ENCODE results near the gene ARL10. TPM values are rescaled to one million over a fixed set of nuclear protein-coding genes. Genes with fewer than 3 reads are reported as not detected.
"Not testable (repeated sequence)": the region's sequence is repeated elsewhere in the genome, so short reads cannot be mapped to it uniquely, and the experiment has no call there.

Gene ARL10
- total RNA-seq, 1 donor from 2014 or later, result 9.4 TPM

DNA sequence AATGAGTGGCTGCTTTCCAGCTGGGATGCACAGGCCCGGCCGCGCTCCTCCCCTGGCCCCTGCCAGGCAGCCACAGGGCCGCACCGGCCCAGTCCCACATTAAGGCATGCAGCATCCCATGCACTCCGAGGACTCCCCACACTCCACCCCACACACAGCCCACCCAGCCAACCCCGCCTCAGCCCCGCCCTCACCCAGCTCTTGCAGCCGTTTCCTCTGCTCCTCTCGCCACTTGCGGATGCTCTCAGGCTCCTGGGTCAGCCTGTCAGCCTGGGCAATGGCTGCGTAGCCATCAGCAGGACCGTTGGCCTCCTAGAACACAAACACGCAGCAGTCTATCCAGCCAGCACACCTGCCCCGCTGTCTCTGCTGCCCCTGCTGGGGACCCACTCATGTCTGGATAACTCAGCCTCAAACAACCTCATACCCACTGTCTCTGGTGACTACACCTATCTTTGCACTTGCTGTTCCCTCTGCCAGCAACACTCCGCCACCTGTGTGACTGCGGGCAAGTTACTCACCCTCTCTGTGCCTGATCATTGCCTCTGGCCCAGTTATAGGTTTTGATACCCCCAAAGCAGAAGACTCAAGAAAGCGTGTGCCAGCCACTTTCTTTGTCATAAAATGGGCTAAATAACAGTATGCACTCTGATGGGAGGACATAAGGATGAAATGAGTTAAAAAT lies 32.6 kb downstream of the ARL10 start:
- Histone ChIP-seq H3K27ac (ENCODE audit: low read depth, low read length) (no peak overlapping the region), H3K4me3 (ENCODE audit: low read length in 3 of 3) (no peak overlapping the region), H3K36me3 (ENCODE audit: control insufficient read depth in 3 of 3, insufficient read depth in 3 of 3, low read length in 3 of 3) (peaks cover 24 to 36% (median 33%) of the 10 kb centered on the region in 3 donors), H3K9me3 (ENCODE audit: control insufficient read depth in 3 of 3, low read length in 3 of 3) (no peaks in the 10 kb centered on the region), H3K27me3 (ENCODE audit: control insufficient read depth in 3 of 3, insufficient read depth in 3 of 3, low read length in 3 of 3) (no peaks in the 10 kb centered on the region), H3K4me1 (ENCODE audit: control insufficient read depth in 3 of 3, insufficient read depth in 3 of 3, low read length in 3 of 3) (peaks cover 2 to 12% (median 2%) of the 10 kb centered on the region in 3 donors), H3K9ac (ENCODE audit: low read depth in 1 of 3, low read length in 3 of 3) (no peak overlapping the region)

- Histone ChIP-seq H3K4me3 (ENCODE audit: low read length in 3 of 3) (no peak overlapping the region), H3K27me3 (ENCODE audit: control insufficient read depth in 3 of 3, insufficient read depth in 3 of 3, low read length in 3 of 3) (no peaks in the 10 kb centered on the region), H3K9ac (ENCODE audit: low read depth in 1 of 3, low read length in 3 of 3) (no peak overlapping the region), H3K9me3 (ENCODE audit: control insufficient read depth in 3 of 3, low read length in 3 of 3) (no peaks in the 10 kb centered on the region), H3K27ac (ENCODE audit: low read depth, low read length) (no peak overlapping the region), H3K36me3 (ENCODE audit: control insufficient read depth in 3 of 3, insufficient read depth in 3 of 3, low read length in 3 of 3) (peaks cover 11 to 24% (median 23%) of the 10 kb centered on the region in 3 donors), H3K4me1 (ENCODE audit: control insufficient read depth in 3 of 3, insufficient read depth in 3 of 3, low read length in 3 of 3) (peaks cover 2 to 12% (median 4%) of the 10 kb centered on the region in 3 donors)
Measured at GRCh38 chr5:176400382-176401156, 35.3 kb downstream of the ARL10 start.

DNA sequence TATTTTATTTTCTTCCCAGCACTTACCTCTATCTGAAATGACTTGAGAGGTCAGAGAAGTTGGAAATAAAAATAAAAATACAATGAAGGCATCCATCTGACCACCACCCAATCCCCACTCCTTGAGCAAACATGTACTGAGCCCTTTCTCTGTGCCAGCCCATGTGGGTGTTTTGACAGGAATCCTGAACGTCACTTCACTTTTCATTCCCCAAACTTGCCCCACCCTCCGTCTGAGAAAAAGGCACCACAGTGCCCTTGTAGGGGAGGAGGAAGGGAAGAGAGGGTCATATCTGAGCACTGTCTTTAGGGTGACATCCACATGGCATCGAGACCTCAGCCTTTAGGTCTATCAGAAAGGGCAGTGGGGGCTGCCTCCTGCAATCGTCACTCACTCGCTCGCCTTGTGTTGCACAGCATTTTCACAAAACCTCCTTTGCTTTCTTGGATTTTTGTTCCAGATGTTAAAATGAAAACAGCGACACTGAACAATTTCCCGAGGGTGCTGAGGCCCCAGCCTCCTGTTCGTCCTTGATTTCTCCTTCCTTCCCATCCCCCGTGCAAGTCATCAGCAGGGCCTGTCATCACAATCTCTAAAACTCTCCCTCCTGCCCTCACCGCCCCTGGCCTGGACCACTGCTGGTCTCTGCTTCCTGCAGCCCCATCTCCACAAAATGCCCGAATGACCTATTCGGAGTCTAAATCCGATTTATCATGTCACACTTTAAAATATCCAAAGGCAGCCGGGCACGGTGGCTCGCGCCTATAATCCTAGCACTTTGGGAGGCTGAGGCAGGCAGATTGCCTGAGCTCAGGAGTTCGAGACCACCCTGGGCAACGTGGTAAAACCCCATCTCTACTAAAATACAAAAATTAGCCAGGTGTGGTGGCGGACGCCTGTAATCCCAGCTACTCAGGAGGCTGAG lies 36.3 kb downstream of the ARL10 start:
- no peaks in the 10 kb centered on the region for H3K9me3 ChIP-seq (ENCODE audit: control insufficient read depth in 3 of 3, low read length in 3 of 3)
- no peak overlapping the region for H3K9ac ChIP-seq (ENCODE audit: low read depth in 1 of 3, low read length in 3 of 3)
- no peak overlapping the region for H3K4me3 ChIP-seq (ENCODE audit: low read length in 3 of 3)
- H3K27ac ChIP-seq (ENCODE audit: low read depth, low read length), result no peak overlapping the region
- peaks cover 12 to 27% (median 23%) of the 10 kb centered on the region in 3 donors for H3K36me3 ChIP-seq (ENCODE audit: control insufficient read depth in 3 of 3, insufficient read depth in 3 of 3, low read length in 3 of 3)
- no peaks in the 10 kb centered on the region for H3K27me3 ChIP-seq (ENCODE audit: control insufficient read depth in 3 of 3, insufficient read depth in 3 of 3, low read length in 3 of 3)
- peaks cover 4 to 7% (median 6%) of the 10 kb centered on the region in 3 donors for H3K4me1 ChIP-seq (ENCODE audit: control insufficient read depth in 3 of 3, insufficient read depth in 3 of 3, low read length in 3 of 3)

DNA sequence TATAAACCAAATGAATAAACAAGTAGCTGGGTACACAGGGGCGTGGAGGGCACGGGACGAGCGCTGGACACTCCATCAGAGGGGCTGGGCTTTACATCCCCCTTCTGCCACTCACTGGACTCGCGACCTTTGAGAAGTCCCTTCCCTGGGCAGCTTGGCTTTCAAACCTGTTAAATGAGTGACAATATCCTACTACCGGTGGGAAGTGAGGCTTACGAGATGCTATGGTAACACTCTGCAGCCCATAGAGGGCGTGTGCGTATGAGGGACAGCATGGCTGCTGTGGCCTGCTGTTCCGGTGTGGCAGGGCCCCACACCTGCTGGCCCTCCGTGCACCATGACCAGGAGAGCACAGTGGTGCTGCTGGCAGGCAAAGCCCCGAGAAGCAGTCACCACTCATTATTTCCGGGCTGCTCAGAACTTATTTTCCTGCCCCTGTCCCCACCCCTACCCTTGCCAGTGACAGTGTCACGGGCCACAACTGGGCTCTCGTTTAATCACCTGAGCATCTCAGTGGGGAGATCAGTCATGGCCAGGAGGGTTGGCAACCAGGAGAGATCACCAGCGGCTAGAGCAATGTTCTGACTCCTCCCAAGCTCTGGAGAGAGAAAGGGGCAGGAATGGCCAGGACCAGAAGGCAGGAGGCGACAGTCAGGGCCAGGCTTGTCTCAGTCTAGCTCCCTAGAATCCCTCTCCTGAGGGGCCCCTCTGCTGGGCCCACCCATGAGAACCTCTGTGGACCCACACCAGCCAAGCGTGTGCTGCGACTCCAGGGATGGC lies 40.6 kb downstream of the ARL10 start:
- peaks cover 9 to 20% (median 11%) of the 10 kb centered on the region in 3 donors for H3K4me1 ChIP-seq (ENCODE audit: control insufficient read depth in 3 of 3, insufficient read depth in 3 of 3, low read length in 3 of 3)
- H3K27me3 ChIP-seq (ENCODE audit: control insufficient read depth in 3 of 3, insufficient read depth in 3 of 3, low read length in 3 of 3), result no peaks in the 10 kb centered on the region
- H3K36me3 ChIP-seq (ENCODE audit: control insufficient read depth in 3 of 3, insufficient read depth in 3 of 3, low read length in 3 of 3), result peaks cover 27 to 36% (median 34%) of the 10 kb centered on the region in 3 donors
- H3K4me3 ChIP-seq (ENCODE audit: low read length in 3 of 3), result no peak overlapping the region
- H3K27ac ChIP-seq (ENCODE audit: low read depth, low read length), result no peak overlapping the region
- H3K9me3 ChIP-seq (ENCODE audit: control insufficient read depth in 3 of 3, low read length in 3 of 3), result no peaks in the 10 kb centered on the region
- no peak overlapping the region for H3K9ac ChIP-seq (ENCODE audit: low read depth in 1 of 3, low read length in 3 of 3)

- H3K27me3 ChIP-seq (ENCODE audit: control insufficient read depth in 3 of 3, insufficient read depth in 3 of 3, low read length in 3 of 3), result no peaks in the 10 kb centered on the region
- no peaks in the 10 kb centered on the region for H3K9me3 ChIP-seq (ENCODE audit: control insufficient read depth in 3 of 3, low read length in 3 of 3)
- peaks cover 14 to 27% (median 18%) of the 10 kb centered on the region in 3 donors for H3K4me1 ChIP-seq (ENCODE audit: control insufficient read depth in 3 of 3, insufficient read depth in 3 of 3, low read length in 3 of 3)
- peak overlapping the region in 1 of 3 donors; percentile 8 for H3K9ac ChIP-seq (ENCODE audit: low read depth in 1 of 3, low read length in 3 of 3)
- no peak overlapping the region for H3K27ac ChIP-seq (ENCODE audit: low read depth, low read length)
- peaks cover 27 to 36% (median 34%) of the 10 kb centered on the region in 3 donors for H3K36me3 ChIP-seq (ENCODE audit: control insufficient read depth in 3 of 3, insufficient read depth in 3 of 3, low read length in 3 of 3)
- no peak overlapping the region for H3K4me3 ChIP-seq (ENCODE audit: low read length in 3 of 3)
Measured at GRCh38 chr5:176406436-176407052, 41.3 kb downstream of the ARL10 start.

DNA sequence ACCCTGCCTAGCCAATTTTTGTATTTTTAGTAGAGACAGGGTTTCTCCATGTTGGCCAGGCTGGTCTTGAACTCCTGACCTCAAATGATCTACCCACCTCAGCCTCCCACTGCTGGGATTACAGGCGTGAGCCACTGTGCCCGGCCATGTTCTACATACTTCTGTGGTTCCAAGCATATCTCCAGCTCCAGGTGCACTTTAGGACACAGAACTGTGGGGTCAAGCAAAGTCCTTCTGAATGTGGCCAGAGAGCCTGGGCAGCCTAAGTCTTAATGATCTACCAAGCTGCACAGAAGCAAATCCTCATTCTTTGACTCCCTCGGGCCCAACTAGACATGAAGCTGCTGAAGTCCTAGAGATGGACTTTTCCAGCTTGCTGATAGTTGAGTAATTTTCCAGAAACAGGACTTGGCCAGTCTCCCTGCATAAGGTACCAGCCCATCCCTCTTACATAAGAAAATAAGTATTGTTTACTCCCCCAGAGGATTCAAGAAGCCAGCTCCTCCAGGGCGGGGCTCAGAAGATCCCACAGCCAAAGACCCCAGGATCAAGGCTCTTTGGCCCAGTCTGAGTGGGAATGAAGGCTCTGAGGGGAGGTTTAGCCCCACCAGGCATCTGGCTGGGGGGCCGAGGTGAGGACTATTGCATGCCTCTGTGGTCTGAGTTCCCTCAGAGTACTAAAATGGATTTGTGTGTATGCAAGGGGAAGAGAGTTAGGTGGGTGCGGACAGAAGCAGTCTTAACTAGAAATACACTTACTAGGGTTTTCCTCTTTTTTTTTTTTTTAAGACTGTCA lies 42.4 kb downstream of the ARL10 start:
- Histone ChIP-seq H3K27ac (ENCODE audit: low read depth, low read length) (peak overlapping the region; percentile 41), H3K9ac (ENCODE audit: low read depth in 1 of 3, low read length in 3 of 3) (peak overlapping the region in 1 of 3 donors; percentile 60), H3K9me3 (ENCODE audit: control insufficient read depth in 3 of 3, low read length in 3 of 3) (no peaks in the 10 kb centered on the region), H3K4me3 (ENCODE audit: low read length in 3 of 3) (no peak overlapping the region), H3K36me3 (ENCODE audit: control insufficient read depth in 3 of 3, insufficient read depth in 3 of 3, low read length in 3 of 3) (peaks cover 31 to 36% (median 36%) of the 10 kb centered on the region in 3 donors), H3K27me3 (ENCODE audit: control insufficient read depth in 3 of 3, insufficient read depth in 3 of 3, low read length in 3 of 3) (no peaks in the 10 kb centered on the region), H3K4me1 (ENCODE audit: control insufficient read depth in 3 of 3, insufficient read depth in 3 of 3, low read length in 3 of 3) (peaks cover 21 to 34% (median 27%) of the 10 kb centered on the region in 3 donors)

DNA sequence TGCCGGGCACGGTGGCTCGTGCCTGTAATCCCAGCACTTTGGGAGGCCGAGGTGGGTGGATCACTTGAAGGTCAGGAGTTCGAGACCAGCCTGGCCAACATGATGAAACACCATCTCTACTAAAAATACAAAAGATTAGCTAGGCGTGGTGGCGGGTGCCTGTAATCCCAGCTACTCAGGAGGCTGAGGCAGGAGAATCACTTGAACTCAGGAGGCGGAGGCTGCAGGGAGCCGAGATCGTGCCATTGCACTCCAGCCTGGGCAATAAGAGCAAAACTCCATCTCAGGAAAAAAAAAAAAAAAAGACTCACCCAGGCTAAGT lies 42.9 kb downstream of the ARL10 start:
- not testable (repeated sequence) for H3K27me3 ChIP-seq (ENCODE audit: control insufficient read depth in 3 of 3, insufficient read depth in 3 of 3, low read length in 3 of 3); H3K27ac ChIP-seq (ENCODE audit: low read depth, low read length); H3K4me3 ChIP-seq (ENCODE audit: low read length in 3 of 3); H3K9me3 ChIP-seq (ENCODE audit: control insufficient read depth in 3 of 3, low read length in 3 of 3)
- Histone ChIP-seq H3K4me1 (ENCODE audit: control insufficient read depth in 3 of 3, insufficient read depth in 3 of 3, low read length in 3 of 3) (peaks cover 26 to 38% (median 32%) of the 10 kb centered on the region in 3 donors), H3K36me3 (ENCODE audit: control insufficient read depth in 3 of 3, insufficient read depth in 3 of 3, low read length in 3 of 3) (peaks cover 31 to 36% (median 36%) of the 10 kb centered on the region in 3 donors), H3K9ac (ENCODE audit: low read depth in 1 of 3, low read length in 3 of 3) (peak overlapping the region in 1 of 3 donors; percentile 60)

- H3K4me3 ChIP-seq (ENCODE audit: low read length in 3 of 3), result no peak overlapping the region
- H3K4me1 ChIP-seq (ENCODE audit: control insufficient read depth in 3 of 3, insufficient read depth in 3 of 3, low read length in 3 of 3), result peaks cover 30 to 42% (median 36%) of the 10 kb centered on the region in 3 donors
- no peak overlapping the region for H3K9ac ChIP-seq (ENCODE audit: low read depth in 1 of 3, low read length in 3 of 3)
- H3K27ac ChIP-seq (ENCODE audit: low read depth, low read length), result no peak overlapping the region
- peaks cover 31 to 36% (median 36%) of the 10 kb centered on the region in 3 donors for H3K36me3 ChIP-seq (ENCODE audit: control insufficient read depth in 3 of 3, insufficient read depth in 3 of 3, low read length in 3 of 3)
- H3K27me3 ChIP-seq (ENCODE audit: control insufficient read depth in 3 of 3, insufficient read depth in 3 of 3, low read length in 3 of 3), result no peaks in the 10 kb centered on the region
- no peaks in the 10 kb centered on the region for H3K9me3 ChIP-seq (ENCODE audit: control insufficient read depth in 3 of 3, low read length in 3 of 3)
Measured at GRCh38 chr5:176408590-176408989, 43.3 kb downstream of the ARL10 start.

Measured in skeletal muscle tissue (tissue), 4 donors.